ENCODE measurements around the gene BCAS3.
"Not testable (repeated sequence)": the region's sequence is repeated elsewhere in the genome, so short reads cannot be mapped to it uniquely, and the experiment has no call there.

Gene BCAS3

GRCh38 chr17:60952747-60953146 is 275.1 kb downstream of the BCAS3 start:
- DNase-seq, result no peak

- DNase-seq, result no peak
Observed at GRCh38 chr17:60959011-60959410, 281.4 kb downstream of the BCAS3 start.

- no peak for DNase-seq
Observed at GRCh38 chr17:60959696-60960095, 282.0 kb downstream of the BCAS3 start.

DNA sequence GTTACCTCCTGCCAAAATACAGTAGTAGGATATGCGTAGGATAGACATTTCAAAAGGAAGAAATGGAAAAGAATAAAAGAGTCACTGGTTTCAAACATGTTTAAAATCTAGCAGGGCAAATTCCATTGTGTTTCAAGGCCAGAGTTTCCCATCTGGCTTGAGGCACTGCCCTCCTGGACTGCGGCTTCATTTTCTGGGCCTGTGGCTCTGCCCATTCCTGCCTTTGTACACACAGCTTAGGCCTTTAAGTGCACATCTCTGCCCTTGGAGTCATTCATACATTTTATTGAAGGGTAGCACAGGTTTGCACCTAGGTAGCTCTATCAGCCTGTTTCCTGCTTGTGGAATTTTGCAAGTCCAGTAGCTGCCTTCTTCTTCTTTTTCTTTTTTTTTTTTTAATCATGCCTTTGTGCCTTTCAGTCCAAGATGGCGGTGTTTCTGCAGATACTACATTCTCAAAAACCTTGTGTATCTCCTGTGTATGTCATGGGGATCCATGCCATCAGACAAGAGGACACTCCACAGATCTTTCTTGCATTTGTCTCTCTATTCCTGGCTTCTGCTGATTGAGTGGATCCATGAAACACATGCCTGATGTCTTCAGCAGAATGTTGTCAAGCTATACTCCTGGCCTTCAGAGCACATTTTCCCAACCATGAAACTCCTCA is 282.9 kb downstream of the BCAS3 start:
- no peak for DNase-seq

DNA sequence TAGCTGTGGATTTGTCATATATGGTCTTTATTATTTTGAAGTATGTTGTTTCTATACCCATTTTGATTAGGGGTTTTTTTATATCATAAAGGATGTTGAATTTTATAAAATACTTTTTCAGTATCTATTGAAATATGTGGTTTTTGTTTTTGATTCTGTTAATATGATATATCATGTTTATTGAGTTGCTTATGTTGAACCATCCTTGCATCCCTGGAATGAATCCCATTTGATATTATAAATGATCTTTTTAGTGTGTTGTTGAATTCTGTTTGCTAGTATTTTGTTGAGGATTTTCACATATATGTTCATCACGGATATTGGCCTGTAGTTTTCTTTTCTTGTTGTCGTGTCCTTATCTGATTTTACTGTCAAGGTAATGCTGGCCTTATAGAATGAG is 286.5 kb downstream of the BCAS3 start:
- no peak for DNase-seq

GRCh38 chr17:60968266-60968665 is 290.6 kb downstream of the BCAS3 start:
- DNase-seq, result no peak

GRCh38 chr17:60969500-60970037 is 291.9 kb downstream of the BCAS3 start:
- no peak for DNase-seq

- DNase-seq, result no peak
Observed at GRCh38 chr17:60970741-60971140, 293.1 kb downstream of the BCAS3 start.

GRCh38 chr17:60971515-60972369 is 294.1 kb downstream of the BCAS3 start:
- peak; percentile 9 to 23 for DNase-seq

DNA sequence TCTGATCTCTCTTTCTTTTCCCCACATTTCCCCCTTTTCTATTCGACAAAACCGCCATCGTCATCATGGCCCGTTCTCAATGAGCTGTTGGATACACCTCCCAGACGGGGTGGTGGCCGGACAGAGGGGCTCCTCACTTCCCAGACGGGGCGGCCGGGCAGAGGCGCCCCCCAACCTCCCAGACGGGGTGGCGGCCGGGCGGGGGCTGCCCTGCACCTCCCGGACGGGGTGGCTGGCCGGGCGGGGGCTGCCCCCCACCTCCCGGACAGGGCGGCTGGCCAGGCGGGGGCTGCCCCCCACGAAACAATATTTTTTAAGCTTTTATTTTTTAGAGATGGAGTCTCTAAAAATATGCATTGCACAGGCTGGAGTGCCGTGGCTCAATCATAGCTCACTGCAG is 299.2 kb downstream of the BCAS3 start:
- not testable (repeated sequence) for DNase-seq

DNA sequence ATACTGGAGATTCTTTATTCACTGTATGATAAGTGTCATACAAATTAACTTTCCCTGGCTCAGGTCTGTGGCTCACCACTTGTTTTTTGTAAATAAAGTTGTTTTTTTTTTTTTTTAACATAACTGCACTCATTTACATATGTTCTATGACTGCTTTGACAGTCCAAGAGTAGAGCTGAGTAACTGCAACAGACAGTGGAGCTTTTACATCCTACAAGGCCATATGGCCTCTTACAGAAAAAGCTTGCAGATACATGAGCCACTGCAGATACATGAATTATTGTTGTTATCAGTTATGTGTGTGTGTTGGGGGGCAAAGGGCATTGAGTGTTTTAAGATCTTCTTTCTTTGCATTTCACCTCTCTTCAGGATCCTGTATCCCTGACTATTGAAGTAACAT is 311.7 kb downstream of the BCAS3 start:
- DNase-seq, result no peak

DNA sequence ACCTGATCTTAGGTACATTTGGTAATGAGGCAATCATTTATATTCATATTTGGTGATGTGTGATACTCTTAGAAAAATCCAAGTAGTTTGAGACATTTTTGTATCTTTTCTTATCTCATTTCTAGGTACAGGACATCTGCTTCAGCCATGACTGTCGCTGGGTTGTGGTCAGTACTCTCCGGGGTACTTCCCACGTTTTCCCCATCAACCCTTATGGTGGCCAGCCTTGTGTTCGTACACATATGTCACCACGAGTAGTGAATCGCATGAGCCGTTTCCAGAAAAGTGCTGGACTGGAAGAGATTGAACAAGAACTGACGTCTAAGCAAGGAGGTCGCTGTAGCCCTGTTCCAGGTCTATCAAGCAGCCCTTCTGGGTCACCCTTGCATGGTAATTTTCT is 312.2 kb downstream of the BCAS3 start:
- no peak for DNase-seq

GRCh38 chr17:60993497-60993896 is 315.8 kb downstream of the BCAS3 start:
- DNase-seq, result no peak

DNA sequence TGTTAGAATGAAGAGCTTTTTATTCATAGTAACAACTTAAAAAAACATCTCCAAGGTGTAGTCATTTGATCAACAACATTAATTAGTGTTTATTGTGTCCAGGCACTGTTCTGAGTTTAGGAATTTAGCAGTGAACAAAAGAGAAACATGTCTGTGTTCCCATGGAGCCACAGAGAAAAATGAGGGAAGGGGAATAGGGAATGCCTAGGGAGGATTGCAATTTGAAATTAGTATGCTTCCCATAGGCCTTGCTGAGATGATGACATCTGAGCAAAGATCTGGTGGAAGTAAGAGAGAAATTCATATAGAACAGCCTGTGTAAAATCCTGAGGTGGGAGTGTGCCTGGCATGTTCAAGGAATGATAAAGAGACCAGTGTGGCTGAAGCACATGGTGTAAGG is 318.0 kb downstream of the BCAS3 start:
- no peak for DNase-seq

- DNase-seq, result no peak
Observed at GRCh38 chr17:61000911-61001310, 323.3 kb downstream of the BCAS3 start.

- DNase-seq, result no peak
Observed at GRCh38 chr17:61002316-61002736, 324.7 kb downstream of the BCAS3 start.

DNA sequence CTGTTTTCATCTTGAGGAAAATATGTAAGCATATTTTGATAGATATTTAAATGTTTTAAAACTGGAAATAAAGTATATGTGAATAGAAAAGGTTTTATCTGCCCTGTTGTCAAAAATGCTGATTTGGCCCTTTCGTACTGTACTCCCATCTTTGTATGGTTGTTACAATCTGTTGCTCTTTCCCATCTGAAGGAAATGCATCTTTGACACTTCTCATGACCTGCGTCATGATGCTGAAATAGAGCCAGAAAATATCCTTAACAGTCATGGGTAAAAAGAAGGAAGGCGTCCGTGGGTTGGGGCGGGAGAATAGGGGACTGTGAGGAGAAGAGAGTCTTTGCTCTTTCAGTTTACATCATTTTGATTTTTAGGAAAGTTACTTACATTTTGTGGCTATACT is 327.7 kb downstream of the BCAS3 start:
- DNase-seq, result no peak

DNA sequence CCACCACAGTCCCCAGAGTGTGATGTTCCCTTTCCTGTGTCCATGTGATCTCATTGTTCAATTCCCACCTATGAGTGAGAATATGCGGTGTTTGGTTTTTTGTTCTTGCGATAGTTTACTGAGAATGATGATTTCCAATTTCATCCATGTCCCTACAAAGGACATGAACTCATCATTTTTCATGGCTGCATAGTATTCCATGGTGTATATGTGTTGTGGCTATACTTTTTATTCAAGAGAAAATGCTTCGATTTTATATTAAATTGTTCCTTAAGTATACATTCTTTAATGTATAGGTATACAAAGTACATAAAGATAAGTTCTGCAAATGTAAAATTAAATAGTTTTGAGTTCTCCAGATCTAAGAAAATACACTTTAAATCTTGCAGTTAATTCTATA is 328.3 kb downstream of the BCAS3 start:
- DNase-seq, result not testable (repeated sequence)

DNA sequence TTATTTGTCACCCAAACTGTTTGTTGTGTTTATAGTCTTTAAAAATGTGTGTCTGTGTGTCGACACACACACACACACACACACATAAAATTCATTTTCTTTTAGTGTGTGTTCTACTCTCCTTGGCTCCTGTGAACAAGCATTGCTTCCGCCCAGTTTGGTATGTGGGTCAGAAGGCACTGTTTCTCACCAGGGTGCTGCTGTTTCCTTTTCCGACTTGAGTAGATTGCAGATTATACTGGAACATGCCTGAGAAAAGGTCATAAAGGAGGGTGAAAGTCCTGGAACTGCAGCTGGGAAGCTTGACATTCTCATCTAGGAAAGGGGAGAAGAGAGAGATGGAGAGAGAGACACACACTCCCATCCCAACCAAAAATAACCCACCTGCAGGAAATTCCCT is 330.3 kb downstream of the BCAS3 start:
- no peak for DNase-seq

DNA sequence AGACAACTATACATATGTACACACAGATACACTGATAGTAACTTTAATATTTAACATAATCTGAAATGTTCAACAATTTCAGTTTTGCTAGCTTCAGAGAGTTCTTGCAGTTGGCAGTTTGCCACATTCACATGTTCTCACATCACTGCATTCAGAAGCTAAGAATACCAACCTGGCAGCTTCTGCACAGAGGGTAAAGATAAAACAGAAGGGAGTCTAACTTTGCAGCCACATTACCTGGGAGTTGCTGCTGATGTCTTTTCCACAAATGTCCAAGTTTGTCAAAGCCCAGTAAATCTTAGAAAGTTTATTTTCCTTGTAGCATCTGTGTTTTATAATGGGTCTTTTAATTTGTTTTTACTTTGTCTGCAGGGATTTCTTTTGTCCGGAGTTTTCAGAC is 332.0 kb downstream of the BCAS3 start:
- no peak for DNase-seq

- DNase-seq, result no peak
Observed at GRCh38 chr17:61010661-61011170, 333.1 kb downstream of the BCAS3 start.

DNA sequence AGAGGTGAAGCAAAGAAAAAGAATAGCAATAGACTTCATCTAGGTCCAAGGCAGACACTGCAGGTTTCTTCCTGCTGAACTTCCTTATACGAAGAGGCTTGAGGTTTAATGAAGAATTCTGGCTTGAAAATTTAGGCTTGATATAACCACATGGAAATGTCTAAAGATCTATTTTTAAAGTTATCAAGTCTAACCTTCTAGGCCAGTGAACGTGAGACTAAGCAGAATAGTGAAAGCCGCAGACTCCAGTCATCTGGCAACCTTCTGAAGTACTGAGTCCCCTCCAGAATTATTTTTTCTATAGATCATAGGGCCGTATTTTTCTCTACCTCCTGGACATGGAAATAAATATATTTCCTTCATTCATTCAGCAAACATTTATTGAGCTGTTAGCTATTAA is 333.6 kb downstream of the BCAS3 start:
- no peak for DNase-seq

DNA sequence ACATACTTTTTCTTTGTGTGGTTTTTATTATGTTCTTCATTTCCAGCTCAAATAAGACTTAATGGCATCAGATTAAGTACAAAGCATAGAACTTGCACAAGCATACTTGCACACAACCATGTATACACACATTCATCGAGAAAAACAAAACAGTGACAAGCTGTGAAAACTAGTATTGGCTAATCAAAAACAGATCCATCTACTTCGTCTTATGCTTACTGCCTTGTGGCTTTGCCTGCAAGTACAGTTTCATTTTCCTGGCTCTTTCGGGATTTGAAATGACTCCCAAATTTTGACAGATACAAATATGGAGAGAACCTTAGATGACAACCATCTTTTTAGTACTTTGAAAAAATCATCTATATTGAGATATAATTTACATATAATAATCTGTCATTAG is 338.3 kb downstream of the BCAS3 start:
- DNase-seq, result no peak
